Measurements from ENCODE around the gene PLK2.

PLK2 gene

GRCh38 chr5:58444805-58445204, 15.1 kb downstream of the PLK2 start:
- no peak overlapping the region for H3K9ac ChIP-seq (ENCODE audit: low read length)
- no peak overlapping the region for H3K18ac ChIP-seq (ENCODE audit: low read length)
- H2BK15ac ChIP-seq (replicated peaks; ENCODE audit: low read depth) = no peak overlapping the region
- H3K4ac ChIP-seq (ENCODE audit: low read depth, low read length) = no peak overlapping the region
- H3K56ac ChIP-seq (ENCODE audit: low read length) = no peak overlapping the region
- H3K79me2 ChIP-seq (ENCODE audit: control insufficient read depth, insufficient read depth, low read length) = no peaks in the 10 kb centered on the region
- H3K27me3 ChIP-seq (ENCODE audit: insufficient read depth, low read length, poor library complexity) = no peaks in the 10 kb centered on the region
- no peaks in the 10 kb centered on the region for H3K4me1 ChIP-seq (ENCODE audit: control insufficient read depth, low read depth, low read length)
- no peak overlapping the region for H3K23ac ChIP-seq (ENCODE audit: low read length)
- no peak for DNase-seq
- H2BK120ac ChIP-seq (ENCODE audit: low read depth, low read length) = no peak overlapping the region
- H3K27ac ChIP-seq (ENCODE audit: low read depth, low read length) = no peak overlapping the region
- no peak overlapping the region for H2BK5ac ChIP-seq (ENCODE audit: low read length)
- no peak overlapping the region for H3K4me2 ChIP-seq (ENCODE audit: low read length)
- H4K8ac ChIP-seq (ENCODE audit: low read depth, low read length) = no peak overlapping the region
- H3K4me3 ChIP-seq (ENCODE audit: low read length) = no peak overlapping the region
- no peaks in the 10 kb centered on the region for H3K36me3 ChIP-seq (ENCODE audit: control insufficient read depth, insufficient read depth, low read length)
- no peak overlapping the region for H4K5ac ChIP-seq (ENCODE audit: low read length)
- H2AK5ac ChIP-seq (ENCODE audit: low read length) = no peak overlapping the region
- H3K79me1 ChIP-seq (ENCODE audit: low read length) = no peaks in the 10 kb centered on the region

- WGBS (ENCODE audit: extremely low coverage, insufficient coverage, low lambda C conversion rate) = no CpG with 5 or more reads among the region's 3 CpGs
Measured at GRCh38 chr5:58440901-58441460, 18.9 kb downstream of the PLK2 start.

GRCh38 chr5:58439094-58439644, 20.7 kb downstream of the PLK2 start:
- no peak for DNase-seq
- Histone ChIP-seq H3K18ac (ENCODE audit: low read length) (no peak overlapping the region), H3K9ac (ENCODE audit: low read length) (no peak overlapping the region), H3K4me1 (ENCODE audit: control insufficient read depth, low read depth, low read length) (no peaks in the 10 kb centered on the region), H3K27me3 (ENCODE audit: insufficient read depth, low read length, poor library complexity) (no peaks in the 10 kb centered on the region), H3K27ac (ENCODE audit: low read depth, low read length) (no peak overlapping the region), H3K36me3 (ENCODE audit: control insufficient read depth, insufficient read depth, low read length) (no peaks in the 10 kb centered on the region), H3K4me3 (ENCODE audit: low read length) (no peak overlapping the region), H2AK5ac (ENCODE audit: low read length) (no peak overlapping the region), H2BK5ac (ENCODE audit: low read length) (no peak overlapping the region), H3K4ac (ENCODE audit: low read depth, low read length) (no peak overlapping the region), H3K79me1 (ENCODE audit: low read length) (no peaks in the 10 kb centered on the region), H3K56ac (ENCODE audit: low read length) (no peak overlapping the region), H4K5ac (ENCODE audit: low read length) (no peak overlapping the region), H3K4me2 (ENCODE audit: low read length) (no peak overlapping the region), H2BK15ac (replicated peaks; ENCODE audit: low read depth) (no peak overlapping the region), H2BK120ac (ENCODE audit: low read depth, low read length) (no peak overlapping the region), H3K79me2 (ENCODE audit: control insufficient read depth, insufficient read depth, low read length) (no peaks in the 10 kb centered on the region), H3K23ac (ENCODE audit: low read length) (no peak overlapping the region), H4K8ac (ENCODE audit: low read depth, low read length) (no peak overlapping the region)
- WGBS (ENCODE audit: extremely low coverage, insufficient coverage, low lambda C conversion rate) = no CpG with 5 or more reads among the region's 5 CpGs

More at GRCh38 chr5:58440901-58441460, 18.9 kb downstream of the PLK2 start:
- Histone ChIP-seq H3K18ac (ENCODE audit: low read length) (no peak overlapping the region), H3K4me2 (ENCODE audit: low read length) (no peak overlapping the region), H3K79me1 (ENCODE audit: low read length) (no peaks in the 10 kb centered on the region), H3K23ac (ENCODE audit: low read length) (no peak overlapping the region), H3K9ac (ENCODE audit: low read length) (no peak overlapping the region), H2BK5ac (ENCODE audit: low read length) (no peak overlapping the region), H2BK15ac (replicated peaks; ENCODE audit: low read depth) (no peak overlapping the region), H3K27ac (ENCODE audit: low read depth, low read length) (no peak overlapping the region), H3K4me1 (ENCODE audit: control insufficient read depth, low read depth, low read length) (no peaks in the 10 kb centered on the region), H3K79me2 (ENCODE audit: control insufficient read depth, insufficient read depth, low read length) (no peaks in the 10 kb centered on the region), H2AK5ac (ENCODE audit: low read length) (no peak overlapping the region), H4K8ac (ENCODE audit: low read depth, low read length) (no peak overlapping the region), H3K4me3 (ENCODE audit: low read length) (no peak overlapping the region), H3K27me3 (ENCODE audit: insufficient read depth, low read length, poor library complexity) (no peaks in the 10 kb centered on the region), H3K56ac (ENCODE audit: low read length) (no peak overlapping the region), H3K4ac (ENCODE audit: low read depth, low read length) (no peak overlapping the region), H3K36me3 (ENCODE audit: control insufficient read depth, insufficient read depth, low read length) (no peaks in the 10 kb centered on the region), H4K5ac (ENCODE audit: low read length) (no peak overlapping the region), H2BK120ac (ENCODE audit: low read depth, low read length) (no peak overlapping the region)
- DNase-seq = no peak

- no peak overlapping the region for H3K4ac ChIP-seq (ENCODE audit: low read depth, low read length)
- H2BK15ac ChIP-seq (replicated peaks; ENCODE audit: low read depth) = no peak overlapping the region
- no peak overlapping the region for H2AK5ac ChIP-seq (ENCODE audit: low read length)
- H3K56ac ChIP-seq (ENCODE audit: low read length) = no peak overlapping the region
- H4K5ac ChIP-seq (ENCODE audit: low read length) = no peak overlapping the region
- H2BK5ac ChIP-seq (ENCODE audit: low read length) = no peak overlapping the region
- no CpG with 5 or more reads among the region's 3 CpGs for WGBS (ENCODE audit: extremely low coverage, insufficient coverage, low lambda C conversion rate)
- no peak for DNase-seq
- no peaks in the 10 kb centered on the region for H3K79me2 ChIP-seq (ENCODE audit: control insufficient read depth, insufficient read depth, low read length)
- no peak overlapping the region for H3K18ac ChIP-seq (ENCODE audit: low read length)
- H3K79me1 ChIP-seq (ENCODE audit: low read length) = no peaks in the 10 kb centered on the region
- no peak overlapping the region for H3K23ac ChIP-seq (ENCODE audit: low read length)
- no peaks in the 10 kb centered on the region for H3K36me3 ChIP-seq (ENCODE audit: control insufficient read depth, insufficient read depth, low read length)
- no peaks in the 10 kb centered on the region for H3K4me1 ChIP-seq (ENCODE audit: control insufficient read depth, low read depth, low read length)
- H3K4me2 ChIP-seq (ENCODE audit: low read length) = no peak overlapping the region
- H3K27me3 ChIP-seq (ENCODE audit: insufficient read depth, low read length, poor library complexity) = no peaks in the 10 kb centered on the region
- no peak overlapping the region for H3K27ac ChIP-seq (ENCODE audit: low read depth, low read length)
- no peak overlapping the region for H3K4me3 ChIP-seq (ENCODE audit: low read length)
- no peak overlapping the region for H2BK120ac ChIP-seq (ENCODE audit: low read depth, low read length)
- no peak overlapping the region for H4K8ac ChIP-seq (ENCODE audit: low read depth, low read length)
- H3K9ac ChIP-seq (ENCODE audit: low read length) = no peak overlapping the region
Measured at GRCh38 chr5:58437661-58438060, 22.2 kb downstream of the PLK2 start.

GRCh38 chr5:58431832-58432231, 28.1 kb downstream of the PLK2 start:
- H3K36me3 ChIP-seq (ENCODE audit: control insufficient read depth, insufficient read depth, low read length) = no peaks in the 10 kb centered on the region
- H2BK5ac ChIP-seq (ENCODE audit: low read length) = no peak overlapping the region
- no peak overlapping the region for H2AK5ac ChIP-seq (ENCODE audit: low read length)
- H3K79me2 ChIP-seq (ENCODE audit: control insufficient read depth, insufficient read depth, low read length) = no peaks in the 10 kb centered on the region
- H4K8ac ChIP-seq (ENCODE audit: low read depth, low read length) = no peak overlapping the region
- H3K56ac ChIP-seq (ENCODE audit: low read length) = no peak overlapping the region
- no peaks in the 10 kb centered on the region for H3K79me1 ChIP-seq (ENCODE audit: low read length)
- no peak overlapping the region for H3K18ac ChIP-seq (ENCODE audit: low read length)
- no CpG with 5 or more reads among the region's 2 CpGs for WGBS (ENCODE audit: extremely low coverage, insufficient coverage, low lambda C conversion rate)
- no peaks in the 10 kb centered on the region for H3K4me1 ChIP-seq (ENCODE audit: control insufficient read depth, low read depth, low read length)
- H3K4me3 ChIP-seq (ENCODE audit: low read length) = no peak overlapping the region
- H3K4me2 ChIP-seq (ENCODE audit: low read length) = no peak overlapping the region
- H2BK15ac ChIP-seq (replicated peaks; ENCODE audit: low read depth) = no peak overlapping the region
- H3K27ac ChIP-seq (ENCODE audit: low read depth, low read length) = no peak overlapping the region
- H3K4ac ChIP-seq (ENCODE audit: low read depth, low read length) = no peak overlapping the region
- no peak for DNase-seq
- H3K27me3 ChIP-seq (ENCODE audit: insufficient read depth, low read length, poor library complexity) = no peaks in the 10 kb centered on the region
- H3K9ac ChIP-seq (ENCODE audit: low read length) = no peak overlapping the region
- no peak overlapping the region for H3K23ac ChIP-seq (ENCODE audit: low read length)
- H4K5ac ChIP-seq (ENCODE audit: low read length) = no peak overlapping the region
- no peak overlapping the region for H2BK120ac ChIP-seq (ENCODE audit: low read depth, low read length)

GRCh38 chr5:58412932-58413331, 47.0 kb downstream of the PLK2 start:
- no CpG with 5 or more reads among the region's 1 CpG for WGBS (ENCODE audit: extremely low coverage, insufficient coverage, low lambda C conversion rate)
- no peak overlapping the region for H2BK5ac ChIP-seq (ENCODE audit: low read length)

More at GRCh38 chr5:58412932-58413331, 47.0 kb downstream of the PLK2 start:
- Histone ChIP-seq H3K36me3 (ENCODE audit: control insufficient read depth, insufficient read depth, low read length) (no peaks in the 10 kb centered on the region), H3K4me3 (ENCODE audit: low read length) (no peak overlapping the region), H2BK15ac (replicated peaks; ENCODE audit: low read depth) (no peak overlapping the region), H3K18ac (ENCODE audit: low read length) (no peak overlapping the region), H3K79me1 (ENCODE audit: low read length) (no peaks in the 10 kb centered on the region), H3K4me1 (ENCODE audit: control insufficient read depth, low read depth, low read length) (no peaks in the 10 kb centered on the region), H3K56ac (ENCODE audit: low read length) (no peak overlapping the region), H3K27me3 (ENCODE audit: insufficient read depth, low read length, poor library complexity) (no peaks in the 10 kb centered on the region), H2BK120ac (ENCODE audit: low read depth, low read length) (no peak overlapping the region), H3K9ac (ENCODE audit: low read length) (no peak overlapping the region), H3K4me2 (ENCODE audit: low read length) (no peak overlapping the region), H4K5ac (ENCODE audit: low read length) (no peak overlapping the region), H3K4ac (ENCODE audit: low read depth, low read length) (no peak overlapping the region), H3K23ac (ENCODE audit: low read length) (no peak overlapping the region), H2AK5ac (ENCODE audit: low read length) (no peak overlapping the region), H4K8ac (ENCODE audit: low read depth, low read length) (no peak overlapping the region), H3K27ac (ENCODE audit: low read depth, low read length) (no peak overlapping the region), H3K79me2 (ENCODE audit: control insufficient read depth, insufficient read depth, low read length) (no peaks in the 10 kb centered on the region)
- DNase-seq = no peak
